ENCODE results near the gene SYVN1.

The SYVN1 gene

DNA sequence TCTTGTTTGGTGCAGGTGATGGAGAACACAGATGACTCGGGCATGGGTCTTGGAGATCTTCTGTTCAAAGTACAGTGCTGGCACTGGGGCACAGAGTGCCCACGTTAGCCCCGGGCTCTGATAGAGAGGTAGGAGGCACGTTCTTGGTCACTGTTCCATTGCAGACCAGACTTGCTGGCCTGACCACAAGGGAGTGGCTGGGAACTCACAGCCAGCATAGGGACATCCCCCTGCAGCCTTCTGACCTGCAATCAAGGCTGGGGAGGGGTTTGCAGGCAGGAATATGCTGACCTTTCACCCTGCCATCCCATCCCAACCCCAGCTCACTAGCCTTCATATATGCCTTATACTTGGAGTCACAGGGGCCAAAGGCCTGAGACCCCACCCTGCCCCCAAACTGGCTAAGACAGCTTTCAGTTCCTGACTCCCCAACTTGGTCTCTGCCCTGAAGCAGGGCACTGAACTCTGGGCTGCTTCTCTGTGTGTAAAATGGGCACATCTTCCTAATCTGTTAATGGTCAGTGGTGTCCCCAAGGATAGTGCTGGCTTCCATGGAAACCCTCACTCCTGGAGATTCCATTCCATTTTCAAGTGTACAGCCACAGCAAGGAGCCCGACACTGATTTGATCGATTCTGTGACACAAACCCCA is 7.6 kb downstream of the SYVN1 start:
- no peak for DNase-seq

- DNase-seq = no peak
Measured at GRCh38 chr11:65125197-65126056, 8.9 kb downstream of the SYVN1 start.

DNA sequence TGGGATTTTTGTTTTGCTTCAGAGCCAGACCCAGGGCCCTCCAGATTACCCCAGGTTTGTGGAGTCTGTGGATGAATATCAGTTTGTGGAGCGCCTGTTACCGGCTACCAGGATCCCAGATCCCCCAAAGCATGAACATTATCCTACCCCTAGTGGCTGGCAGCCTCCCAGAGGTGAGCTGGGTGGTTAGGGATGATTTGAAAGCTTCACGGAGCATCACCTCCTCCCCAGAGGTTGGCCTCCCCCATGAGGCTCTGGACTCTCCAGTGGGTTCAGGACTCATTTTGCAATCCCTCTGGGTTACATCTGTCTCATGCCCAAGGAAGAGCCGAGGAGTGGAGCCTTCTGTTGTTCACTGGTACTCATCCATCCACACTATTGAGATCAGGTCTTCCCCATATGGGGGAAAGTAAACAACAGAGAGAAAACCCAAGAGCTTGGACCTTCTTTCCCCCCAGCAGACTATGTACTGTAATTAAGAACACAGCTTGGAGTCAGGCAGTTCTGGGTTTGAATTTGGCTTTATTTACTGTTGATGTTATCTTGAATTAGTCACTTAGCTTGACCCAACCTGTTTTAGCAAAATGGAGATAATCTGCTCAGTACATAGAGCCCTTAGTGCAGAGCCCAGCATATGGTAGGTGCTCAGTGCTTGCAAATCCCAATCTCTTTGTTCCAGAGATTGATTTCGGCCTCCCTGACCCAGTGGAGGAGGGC is 9.7 kb downstream of the SYVN1 start:
- no peak for DNase-seq

DNA sequence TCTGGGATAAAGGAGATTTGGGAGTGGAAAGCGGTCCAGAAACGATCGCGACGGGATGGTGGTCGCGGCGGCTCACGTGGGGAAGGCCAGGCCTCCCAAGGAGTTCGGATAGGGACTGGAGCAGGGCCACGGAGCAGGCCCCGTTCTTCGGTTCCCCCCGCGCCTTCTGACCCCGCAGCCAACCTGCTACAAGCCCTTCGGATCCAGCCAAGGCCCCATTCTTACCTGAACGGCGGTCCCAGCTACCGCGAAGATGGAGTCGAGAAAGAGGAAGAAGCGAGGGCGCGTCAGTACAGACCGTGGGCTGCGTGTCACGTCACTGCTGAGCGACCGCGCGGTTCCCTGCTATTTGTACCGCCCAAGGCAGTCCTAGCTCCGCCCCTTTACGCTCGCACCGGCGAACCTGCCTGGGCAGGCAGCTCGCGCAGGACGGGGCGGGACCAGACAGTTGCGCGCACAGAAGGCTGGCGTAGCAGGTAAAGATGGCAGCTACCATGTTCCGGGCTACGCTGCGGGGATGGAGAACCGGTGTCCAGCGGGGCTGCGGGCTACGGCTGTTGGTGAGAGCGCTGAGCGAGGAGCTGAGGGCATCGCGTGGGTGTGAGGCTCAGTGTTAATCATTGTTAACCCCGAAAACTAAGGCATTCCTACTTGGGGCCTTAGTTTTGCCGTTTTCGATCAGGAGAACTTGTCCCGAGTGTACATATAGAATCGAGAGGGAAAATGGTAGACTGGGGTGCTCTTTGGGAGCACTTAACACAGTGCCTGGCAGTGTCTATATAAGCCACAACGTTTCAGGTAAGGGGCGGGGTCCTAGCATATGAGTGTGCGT is 12.2 kb downstream of the SYVN1 start, which contains the start of the genes FAU and MRPL49:
Gene FAU, minus strand, starts transcription at position 270 of the 832 bp plus-strand sequence. CDS start 321 bp downstream, outside the sequence.
Gene MRPL49, plus strand, starts transcription at position 457 of the 832 bp plus-strand sequence. Its CDS starts 26 bp downstream, at position 483.
- peak; percentile 96 for DNase-seq

GRCh38 chr11:65121447-65121864 is 12.9 kb downstream of the SYVN1 start:
- DNase-seq = no peak

- DNase-seq = no peak
Measured at GRCh38 chr11:65120831-65121230, 13.5 kb downstream of the SYVN1 start.

- peak; percentile 2 for DNase-seq
Measured at GRCh38 chr11:65119670-65119995, 14.7 kb downstream of the SYVN1 start.

GRCh38 chr11:65118891-65119669 is 15.2 kb downstream of the SYVN1 start:
- DNase-seq = peak; percentile 34

DNA sequence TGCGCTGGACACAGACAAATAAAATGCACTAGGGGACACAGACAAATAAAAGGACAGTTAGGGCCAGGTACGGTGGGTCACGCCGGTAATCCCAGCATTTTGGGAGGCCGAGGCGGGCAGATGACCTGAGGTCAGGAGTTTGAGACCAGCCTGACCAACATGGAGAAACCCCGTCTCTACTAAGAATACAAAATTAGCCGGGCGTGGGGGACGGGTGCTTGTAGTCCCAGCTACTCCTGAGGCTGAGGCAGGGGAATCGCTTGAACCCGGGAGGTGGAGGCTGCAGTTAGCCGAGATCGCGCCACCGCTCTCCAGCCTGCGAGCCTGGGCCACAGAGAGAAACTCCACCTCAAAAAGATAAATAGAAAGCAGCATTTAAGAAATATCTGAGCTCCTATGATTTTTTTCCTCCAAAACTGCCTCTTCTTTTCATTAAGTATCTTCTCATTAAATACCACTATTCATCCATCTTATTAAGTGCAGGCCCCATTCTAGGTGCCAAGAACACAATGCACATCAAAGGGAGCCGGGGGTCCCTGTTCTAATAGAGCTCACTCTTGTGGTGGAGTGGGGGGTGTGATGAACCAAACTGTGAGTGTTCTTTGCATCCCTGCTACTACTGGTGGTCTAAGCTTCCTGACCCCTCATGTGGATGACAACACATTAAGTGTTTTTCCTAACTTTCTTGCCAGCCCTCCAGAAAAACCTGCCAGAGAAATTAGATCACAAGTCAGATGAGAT is 16.1 kb downstream of the SYVN1 start:
- DNase-seq = no peak

GRCh38 chr11:65117206-65118096 is 16.9 kb downstream of the SYVN1 start, which contains the start of gene ZNHIT2:
Gene ZNHIT2 (minus strand): TSS chr11:65117701. CDS start chr11:65117653, 48 bp downstream.
- DNase-seq = peak; percentile 99

DNA sequence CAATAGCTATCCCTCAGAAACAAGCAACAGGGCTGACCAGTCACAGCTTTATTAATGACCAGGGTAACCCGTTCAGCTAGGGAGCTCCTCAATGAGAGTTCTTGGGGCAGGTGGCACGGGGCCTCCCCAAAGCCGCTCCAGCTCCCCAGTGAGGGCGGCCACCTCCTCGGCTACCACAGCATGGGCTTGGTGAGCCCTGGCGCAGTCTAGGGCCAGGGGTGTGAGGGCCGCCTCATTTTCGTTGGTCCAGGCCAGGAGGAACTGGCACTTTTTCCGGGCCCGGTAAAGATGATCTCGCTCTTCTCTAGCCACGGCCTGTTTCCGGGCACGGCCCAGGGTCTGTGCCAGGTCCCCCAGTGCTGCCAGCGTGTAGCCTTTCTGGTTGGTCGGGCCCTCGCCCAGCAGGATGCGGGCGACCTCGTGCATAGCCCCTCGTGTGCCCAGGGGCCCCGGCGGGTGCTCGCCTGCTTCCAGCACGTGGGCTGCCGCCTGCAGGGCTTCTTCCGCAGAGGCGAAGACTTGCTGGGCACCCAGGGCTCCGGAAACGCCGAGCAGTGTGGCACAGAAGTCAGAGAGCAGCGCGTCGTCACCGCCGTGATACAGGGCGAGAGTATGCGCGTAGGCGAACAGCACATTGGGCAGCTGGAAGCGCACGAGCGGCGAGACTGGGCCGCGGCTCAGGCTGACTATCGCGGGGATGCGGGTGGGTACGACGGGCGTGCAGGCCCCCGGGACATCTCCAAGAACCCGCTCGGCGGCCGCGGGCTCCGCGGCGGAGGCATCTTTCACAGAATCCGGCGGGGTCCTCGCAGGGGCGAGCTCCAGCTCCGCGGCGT is 17.7 kb downstream of the SYVN1 start:
- no peak for DNase-seq

- DNase-seq = no peak
Measured at GRCh38 chr11:65115361-65116082, 18.8 kb downstream of the SYVN1 start.

DNA sequence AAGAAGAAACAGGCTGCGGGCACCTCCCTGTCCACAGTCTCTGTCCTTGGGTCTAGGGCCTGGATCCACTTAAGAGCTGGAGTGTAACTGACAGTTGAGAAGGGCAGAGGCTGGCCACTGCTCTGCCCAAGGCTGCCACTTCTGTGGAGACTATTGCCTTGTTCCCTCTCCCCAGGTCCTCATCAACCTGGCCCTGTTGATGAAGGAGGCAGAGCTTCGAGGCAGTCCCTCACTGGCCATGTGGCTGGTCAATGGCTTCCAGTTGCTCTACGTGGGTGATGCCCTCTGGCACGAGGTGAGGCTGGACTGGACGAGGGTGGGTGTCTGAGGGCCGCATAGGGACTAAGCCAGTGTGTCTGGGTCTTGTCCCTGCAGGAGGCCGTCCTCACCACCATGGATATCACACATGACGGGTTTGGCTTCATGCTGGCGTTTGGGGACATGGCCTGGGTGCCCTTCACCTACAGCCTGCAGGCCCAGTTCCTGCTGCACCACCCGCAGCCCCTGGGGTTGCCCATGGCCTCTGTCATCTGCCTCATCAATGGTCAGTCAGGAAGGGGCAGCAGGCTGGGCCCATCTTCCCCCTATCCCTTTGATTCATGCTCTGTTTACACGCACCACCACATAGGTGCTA is 19.7 kb downstream of the SYVN1 start:
- no peak for DNase-seq

DNA sequence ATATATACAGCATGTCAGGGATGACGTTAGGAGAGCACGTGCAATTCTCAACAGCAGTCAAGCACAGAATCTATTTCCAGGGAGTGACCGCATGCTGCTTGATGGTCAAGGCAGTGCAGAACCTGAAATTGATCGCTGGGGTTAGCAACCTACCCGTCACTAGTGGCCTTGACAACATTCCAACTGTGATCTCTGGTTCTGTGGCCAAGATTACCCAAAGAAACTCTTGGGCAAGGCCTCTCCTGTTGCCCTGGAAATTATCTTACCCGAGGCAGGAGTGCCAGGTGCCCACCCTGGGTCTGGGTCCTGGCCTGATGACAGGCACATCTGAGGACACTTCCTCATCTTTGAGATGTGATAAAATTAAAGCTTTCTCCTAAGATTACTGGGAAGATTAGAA is 20.5 kb downstream of the SYVN1 start:
- no peak for DNase-seq

GRCh38 chr11:65113361-65113756 is 21.0 kb downstream of the SYVN1 start:
- DNase-seq = no peak

- no peak for DNase-seq
Measured at GRCh38 chr11:65112546-65113360, 21.6 kb downstream of the SYVN1 start.
